ENCODE measurements around the gene VPS51. TPM values are rescaled to one million over a fixed set of nuclear protein-coding genes. Genes with fewer than 3 reads are reported as not detected.

Gene VPS51
- total RNA-seq, 2 experiments from 2014 or later: 103 TPM

GRCh38 chr11:65131895-65132237 is 35.9 kb downstream of the VPS51 start:
- DNase-seq: no peak
- Mint-ChIP-seq H3K9me3 (no peaks in the 10 kb centered on the region), H3K27me3 (no peaks in the 10 kb centered on the region), H3K27ac (peak overlapping the region; percentile 43), H3K4me1 (ENCODE audit: low read depth) (peaks cover 27% of the 10 kb centered on the region), H3K4me3 (no peak overlapping the region), H3K36me3 (ENCODE audit: low read depth) (peaks cover 17% of the 10 kb centered on the region)
- POLR2A ChIA-PET: interaction anchor here (0.8 to 7.8 kb wide), 4 partner anchors 10 to 49 kb away, joined by 3 to 77 read pairs (median 4); partner anchors contain the start of genes FAU and MRPL49
- CTCF ChIA-PET: interaction anchor here (1.2 to 1.8 kb wide), 4 partner anchors 10 to 21 kb away, joined by 3 to 6 read pairs (median 6); partner anchors contain the start of genes FAU, MRPL49 and ZNHIT2
- TF ChIP-seq, protein P1, sequence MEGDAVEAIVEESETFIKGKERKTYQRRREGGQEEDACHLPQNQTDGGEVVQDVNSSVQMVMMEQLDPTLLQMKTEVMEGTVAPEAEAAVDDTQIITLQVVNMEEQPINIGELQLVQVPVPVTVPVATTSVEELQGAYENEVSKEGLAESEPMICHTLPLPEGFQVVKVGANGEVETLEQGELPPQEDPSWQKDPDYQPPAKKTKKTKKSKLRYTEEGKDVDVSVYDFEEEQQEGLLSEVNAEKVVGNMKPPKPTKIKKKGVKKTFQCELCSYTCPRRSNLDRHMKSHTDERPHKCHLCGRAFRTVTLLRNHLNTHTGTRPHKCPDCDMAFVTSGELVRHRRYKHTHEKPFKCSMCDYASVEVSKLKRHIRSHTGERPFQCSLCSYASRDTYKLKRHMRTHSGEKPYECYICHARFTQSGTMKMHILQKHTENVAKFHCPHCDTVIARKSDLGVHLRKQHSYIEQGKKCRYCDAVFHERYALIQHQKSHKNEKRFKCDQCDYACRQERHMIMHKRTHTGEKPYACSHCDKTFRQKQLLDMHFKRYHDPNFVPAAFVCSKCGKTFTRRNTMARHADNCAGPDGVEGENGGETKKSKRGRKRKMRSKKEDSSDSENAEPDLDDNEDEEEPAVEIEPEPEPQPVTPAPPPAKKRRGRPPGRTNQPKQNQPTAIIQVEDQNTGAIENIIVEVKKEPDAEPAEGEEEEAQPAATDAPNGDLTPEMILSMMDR (IDR thresholded peaks at IDR 0.05): no peak
- intact Hi-C loops (cut with micrococcal nuclease): no loop called here
- no peak for ATAC-seq

- H3K36me3 Mint-ChIP-seq (ENCODE audit: low read depth): peaks cover 13% of the 10 kb centered on the region
- CTCF ChIA-PET: interaction anchor here (1.2 to 1.8 kb wide), 4 partner anchors 10 to 22 kb away, joined by 3 to 6 read pairs (median 6); partner anchors contain the start of genes FAU, MRPL49 and ZNHIT2
- TF ChIP-seq, protein P1 (IDR thresholded peaks at IDR 0.05): no peak
- H3K4me1 Mint-ChIP-seq (ENCODE audit: low read depth): peaks cover 31% of the 10 kb centered on the region
- no peaks in the 10 kb centered on the region for H3K9me3 Mint-ChIP-seq
- POLR2A ChIA-PET: interaction anchor here (0.8 to 7.8 kb wide), 4 partner anchors 11 to 50 kb away, joined by 3 to 77 read pairs (median 4); partner anchors contain the start of genes FAU and MRPL49
- intact Hi-C loops (cut with micrococcal nuclease): no loop called here
- H3K27ac Mint-ChIP-seq: peak overlapping the region; percentile 100
- DNase-seq: no peak
- H3K27me3 Mint-ChIP-seq: no peaks in the 10 kb centered on the region
- peak overlapping the region; percentile 100 for H3K4me3 Mint-ChIP-seq
- ATAC-seq: no peak
Observed at GRCh38 chr11:65132238-65132987, 36.4 kb downstream of the VPS51 start.

GRCh38 chr11:65132988-65133700 is 37.1 kb downstream of the VPS51 start:
- ATAC-seq (peak; percentile 22), DNase-seq (peak; percentile 80)
- Mint-ChIP-seq H3K27ac (peak overlapping the region; percentile 100), H3K4me3 (peak overlapping the region; percentile 100), H3K36me3 (ENCODE audit: low read depth) (peaks cover 13% of the 10 kb centered on the region), H3K4me1 (ENCODE audit: low read depth) (peaks cover 33% of the 10 kb centered on the region), H3K9me3 (no peaks in the 10 kb centered on the region), H3K27me3 (no peaks in the 10 kb centered on the region)
- intact Hi-C loops (cut with micrococcal nuclease): no loop called here
- TF ChIP-seq, protein P1 (IDR thresholded peaks at IDR 0.05): no peak
- POLR2A ChIA-PET: interaction anchor here (0.6 to 7.8 kb wide), 6 partner anchors 9 to 792 kb away, joined by 3 to 77 read pairs (median 14); partner anchors contain the start of genes FAU, MRPL49, POLA2 and ZNHIT2
- CTCF ChIA-PET: interaction anchor here (3.0 kb wide), 1 partner anchor 15 kb away, joined by 17 read pairs; the partner anchor contains the start of gene ZNHIT2

DNA sequence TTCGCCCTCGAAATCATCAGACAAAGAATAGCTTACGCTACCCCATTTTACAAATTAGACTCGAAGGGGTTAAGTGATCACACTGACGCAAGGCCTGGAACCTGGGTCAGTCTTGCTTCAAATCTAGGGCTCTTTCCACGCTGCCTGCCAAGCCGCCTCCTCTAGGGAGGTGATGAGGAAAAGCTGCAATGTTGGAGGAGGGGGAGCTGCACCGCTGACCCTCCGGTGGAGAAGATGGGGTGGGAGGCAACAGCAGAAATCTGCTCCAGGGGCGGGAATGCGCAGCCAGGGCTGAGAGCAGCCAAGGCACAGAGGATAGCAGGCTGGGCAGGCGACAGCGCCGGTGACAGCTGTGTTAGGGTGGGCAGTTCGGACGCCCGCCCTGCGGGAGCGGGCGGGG is 37.7 kb downstream of the VPS51 start:
- no peak for ATAC-seq
- peaks cover 33% of the 10 kb centered on the region for H3K4me1 Mint-ChIP-seq (ENCODE audit: low read depth)
- POLR2A ChIA-PET: interaction anchor here (0.6 to 7.8 kb wide), 9 partner anchors 8 to 792 kb away, joined by 3 to 77 read pairs (median 5); partner anchors contain the start of genes FAU, MRPL49, POLA2 and VPS51

More for the DNA sequence above, 37.7 kb downstream of the VPS51 start:
- DNase-seq: no peak
- TF ChIP-seq, protein P1 (IDR thresholded peaks at IDR 0.05): no peak
- Mint-ChIP-seq H3K36me3 (ENCODE audit: low read depth) (peaks cover 13% of the 10 kb centered on the region), H3K27me3 (no peaks in the 10 kb centered on the region), H3K9me3 (no peaks in the 10 kb centered on the region), H3K4me3 (peak overlapping the region; percentile 100), H3K27ac (peak overlapping the region; percentile 100)
- intact Hi-C loops (cut with micrococcal nuclease): no loop called here
- CTCF ChIA-PET: interaction anchor here (2.5 to 3.4 kb wide), 3 partner anchors 16 to 47 kb away, joined by 13 to 30 read pairs (median 17); partner anchors contain the start of genes CAPN1, TM7SF2 and ZNHIT2

Data from activated CD8-positive, alpha-beta T cell treated with anti-CD3 and anti-CD28 coated beads for 36 hours (primary cell).